ENCODE measurements around the gene PNCK. TPM values are rescaled to one million over a fixed set of nuclear protein-coding genes. Genes with fewer than 3 reads are reported as not detected.
"Not testable (repeated sequence)": the region's sequence is repeated elsewhere in the genome, so short reads cannot be mapped to it uniquely, and the experiment has no call there.

Gene PNCK
- total RNA-seq, 3 donors from 2014 or later = 0.48 to 1.3 (median 0.73) TPM

GRCh38 chrX:153700376-153700945 is 26.8 kb upstream of the PNCK start:
- H3K36me3 ChIP-seq = no peaks in the 10 kb centered on the region
- no peak for TF ChIP-seq POLR2AphosphoS5 (IDR thresholded peaks at IDR 0.05)
- no peak for TF ChIP-seq CTCF (IDR thresholded peaks at IDR 0.05)
- TF ChIP-seq POLR2A (IDR thresholded peaks at IDR 0.05) = no peak
- intact Hi-C loops (cut with DNase I; ENCODE audit: low total_unique reads) = no loop called here
- H3K27ac ChIP-seq = peak overlapping the region; percentile 25 to 58
- no peak overlapping the region for H3K4me3 ChIP-seq
- DNase-seq (ENCODE audit: low spot score in 2 of 2) = no peak
- H3K9me3 ChIP-seq = no peaks in the 10 kb centered on the region
- H3K27me3 ChIP-seq = peaks cover 3 to 23% of the 10 kb centered on the region in 2 donors
- H3K4me1 ChIP-seq = no peaks in the 10 kb centered on the region

GRCh38 chrX:153699784-153700371 is 26.3 kb upstream of the PNCK start:
- intact Hi-C loops (cut with DNase I; ENCODE audit: low total_unique reads); H3K4me3 ChIP-seq; DNase-seq (ENCODE audit: low spot score in 2 of 2); H3K36me3 ChIP-seq; H3K9me3 ChIP-seq; H3K4me1 ChIP-seq: not testable (repeated sequence)
- peaks cover 3 to 23% of the 10 kb centered on the region in 2 donors for H3K27me3 ChIP-seq
- H3K27ac ChIP-seq = peak overlapping the region; percentile 25 to 58

GRCh38 chrX:153699210-153699783 is 25.7 kb upstream of the PNCK start:
- Histone ChIP-seq H3K27me3 (peaks cover 3 to 23% of the 10 kb centered on the region in 2 donors), H3K27ac (peak overlapping the region in 1 of 2 donors; percentile 58)
- H3K4me3 ChIP-seq; intact Hi-C loops (cut with DNase I; ENCODE audit: low total_unique reads); H3K4me1 ChIP-seq; H3K36me3 ChIP-seq; H3K9me3 ChIP-seq; DNase-seq (ENCODE audit: low spot score in 2 of 2): not testable (repeated sequence)

- Histone ChIP-seq H3K27ac (no peak overlapping the region), H3K9me3 (no peaks in the 10 kb centered on the region), H3K27me3 (peaks cover 2 to 28% of the 10 kb centered on the region in 2 donors), H3K36me3 (no peaks in the 10 kb centered on the region), H3K4me3 (no peak overlapping the region), H3K4me1 (no peaks in the 10 kb centered on the region)
- no peak for TF ChIP-seq CTCF (IDR thresholded peaks at IDR 0.05)
- no peak for TF ChIP-seq POLR2A (IDR thresholded peaks at IDR 0.05)
- intact Hi-C loops (cut with DNase I; ENCODE audit: low total_unique reads) = no loop called here
- no peak for DNase-seq (ENCODE audit: low spot score in 2 of 2)
These were observed 24.6 kb upstream of the PNCK start for GRCh38 chrX:153697924-153698865.

- H3K27me3 ChIP-seq = peaks cover 0 to 27% of the 10 kb centered on the region in 2 donors
- intact Hi-C loops (cut with DNase I; ENCODE audit: low total_unique reads); H3K4me1 ChIP-seq; H3K36me3 ChIP-seq; DNase-seq (ENCODE audit: low spot score in 2 of 2); H3K27ac ChIP-seq; H3K4me3 ChIP-seq; H3K9me3 ChIP-seq: not testable (repeated sequence)
These were observed 23.5 kb upstream of the PNCK start for GRCh38 chrX:153696986-153697722.

- H3K36me3 ChIP-seq; H3K27ac ChIP-seq; H3K4me3 ChIP-seq; DNase-seq (ENCODE audit: low spot score in 2 of 2); intact Hi-C loops (cut with DNase I; ENCODE audit: low total_unique reads); H3K4me1 ChIP-seq; H3K9me3 ChIP-seq: not testable (repeated sequence)
- H3K27me3 ChIP-seq = peaks cover 0 to 24% of the 10 kb centered on the region in 2 donors
These were observed 22.9 kb upstream of the PNCK start for GRCh38 chrX:153696538-153696937.

All from breast epithelium (tissue), 4 donors.